GM23338 (cell line): ENCODE measurements around the gene HOXA11. TPM values are rescaled to one million over a fixed set of nuclear protein-coding genes. Genes with fewer than 3 reads are reported as not detected.

Source experiments
- ATAC-seq: fragments of 200-7000 bp; cut with Tn5 transposase; 3 replicates; pipeline ENCODE4 v1.9.1; 2020
- DNase-seq: peaks from one replicate; pipeline ENCODE4 v3.0.0-alpha.2; 2015; ENCODE audit warnings: low spot score
- H2AFZ ChIP-seq: fragments of 200-600 bp; sonication (generic); 2 replicates; pipeline ENCODE4 v1.8.0; 2016; ENCODE audit warnings: antibody characterized with exemption, mild to moderate bottlenecking, moderate library complexity
- H3F3A ChIP-seq: fragments of 200-600 bp; sonication (generic); replicated peaks from 2 replicates; pipeline ENCODE4 v1.8.0; 2017; ENCODE audit warnings: antibody characterized with exemption, mixed run types, low read depth
- H3K27ac ChIP-seq: fragments of 200-600 bp; sonication (generic); 2 replicates; pipeline ENCODE4 v1.6.1; 2016; ENCODE audit warnings: low read depth
- H3K27me3 ChIP-seq: fragments of 200-600 bp; sonication (generic); 2 replicates; pipeline ENCODE4 v1.8.0; 2016; ENCODE audit warnings: mild to moderate bottlenecking, mixed run types, moderate library complexity; ENCODE audit not compliant: insufficient read depth
- H3K36me3 ChIP-seq: fragments of 200-600 bp; sonication (generic); 2 replicates; pipeline ENCODE4 v1.8.0; 2016; ENCODE audit warnings: mild to moderate bottlenecking; ENCODE audit not compliant: insufficient read depth
- H3K4me1 ChIP-seq: fragments of 200-600 bp; sonication (generic); 2 replicates; pipeline ENCODE4 v1.8.0; 2016; ENCODE audit warnings: mild to moderate bottlenecking, moderate library complexity; ENCODE audit not compliant: insufficient read depth
- H3K4me2 ChIP-seq: fragments of 200-600 bp; sonication (generic); 2 replicates; pipeline ENCODE4 v1.7.1; 2017; ENCODE audit warnings: mixed run types
- H3K4me3 ChIP-seq: fragments of 200-600 bp; sonication (generic); 2 replicates; pipeline ENCODE4 v1.6.1; 2016; ENCODE audit warnings: mixed run types
- H3K79me2 ChIP-seq: fragments of 200-600 bp; sonication (generic); replicated peaks from 2 replicates; pipeline ENCODE4 v1.8.0; 2017; ENCODE audit warnings: mild to moderate bottlenecking; ENCODE audit not compliant: insufficient read depth
- H3K9me2 ChIP-seq: fragments of 200-600 bp; sonication (generic); 2 replicates; pipeline ENCODE4 v1.8.0; 2017; ENCODE audit not compliant: insufficient read depth
- H4K20me1 ChIP-seq: fragments of 200-600 bp; sonication (generic); replicated peaks from 2 replicates; pipeline ENCODE4 v1.8.0; 2017; ENCODE audit warnings: mild to moderate bottlenecking; ENCODE audit not compliant: insufficient read depth
- H3K27ac Mint-ChIP-seq: 2 replicates; pipeline ENCODE4 v1.8.0; 2020; ENCODE audit warnings: inconsistent platforms, mild to moderate bottlenecking, moderate library complexity, mixed read lengths
- H3K27me3 Mint-ChIP-seq: 3 replicates; pipeline ENCODE4 v1.8.0; 2022; ENCODE audit warnings: low read depth, mild to moderate bottlenecking, moderate library complexity, mixed read lengths, inconsistent platforms; ENCODE audit not compliant: insufficient read depth, poor library complexity
- H3K36me3 Mint-ChIP-seq: 3 replicates; pipeline ENCODE4 v1.8.0; 2021; ENCODE audit warnings: low read depth, mild to moderate bottlenecking, inconsistent platforms, moderate library complexity, mixed read lengths
- H3K4me1 Mint-ChIP-seq: 3 replicates; pipeline ENCODE4 v1.8.0; 2020; ENCODE audit warnings: mild to moderate bottlenecking, inconsistent platforms, mixed read lengths
- H3K4me3 Mint-ChIP-seq: 3 replicates; pipeline ENCODE4 v1.8.0; 2021; ENCODE audit warnings: moderate library complexity, mild to moderate bottlenecking, inconsistent platforms, mixed read lengths
- H3K9me3 Mint-ChIP-seq: 3 replicates; pipeline ENCODE4 v1.8.0; 2020; ENCODE audit warnings: moderate library complexity, mild to moderate bottlenecking, inconsistent platforms, mixed read lengths
- CREB1 ChIP-seq: fragments of 250-450 bp; sonication (Bioruptor Pico); IDR thresholded peaks from 2 replicates; pipeline ENCODE4 v1.5.0; 2020; ENCODE audit warnings: low read depth, mild to moderate bottlenecking, moderate library complexity
- EZH2 ChIP-seq: fragments of 200-600 bp; sonication (generic); IDR thresholded peaks from one replicate; pipeline ENCODE4 v1.8.0; 2017; ENCODE audit warnings: antibody characterized with exemption, mild to moderate bottlenecking, low read depth; ENCODE audit not compliant: unreplicated experiment
- EZH2phosphoT487 ChIP-seq: fragments of 200-600 bp; sonication (generic); IDR thresholded peaks from one replicate; pipeline ENCODE4 v1.8.1; 2018; ENCODE audit warnings: antibody characterized with exemption; ENCODE audit not compliant: unreplicated experiment
- JUNB ChIP-seq: IDR thresholded peaks from one replicate; pipeline ENCODE4 v1.6.1; 2016; ENCODE audit warnings: antibody characterized with exemption; ENCODE audit not compliant: unreplicated experiment
- NANOG ChIP-seq: IDR thresholded peaks from 2 replicates; pipeline ENCODE4 v1.6.1; 2016; ENCODE audit warnings: antibody characterized with exemption, borderline replicate concordance
- POLR2AphosphoS5 ChIP-seq: IDR thresholded peaks from 2 replicates; pipeline ENCODE4 v1.6.1; 2016; ENCODE audit warnings: antibody characterized with exemption, low read depth
- STAT1 ChIP-seq: IDR thresholded peaks from one replicate; pipeline ENCODE4 v1.6.1; 2016; ENCODE audit warnings: antibody characterized with exemption; ENCODE audit not compliant: unreplicated experiment
- ZNF114 ChIP-seq: fragments of 250-450 bp; sonication (Bioruptor Pico); IDR thresholded peaks from 2 replicates; pipeline ENCODE4 v1.5.0; 2020; ENCODE audit warnings: mild to moderate bottlenecking, moderate library complexity
- ZNF331 ChIP-seq: fragments of 250-450 bp; sonication (Bioruptor Pico); IDR thresholded peaks from 2 replicates; pipeline ENCODE4 v1.5.0; 2020; ENCODE audit warnings: low read depth, mild to moderate bottlenecking, moderate library complexity
- polyA plus RNA-seq: library from polyadenylated mRNA; unstranded; fragments of >200 nt; fragmentation: Nextera tagmentation; extraction: Ambion mirVana; gene quantifications from 2 replicates; pipeline ENCODE4 v1.2.1, GENCODE V29; 2016
- total RNA-seq: library from RNA; depleted of rRNA; stranded (reverse); fragments of >200 nt; shearing (Covaris generic); gene quantifications from 2 replicates; pipeline ENCODE4 v1.2.3, GENCODE V29; 2014
- TF ChIP-seq, protein P1 (sequence below): IDR thresholded peaks from 2 replicates; pipeline ENCODE4 v1.6.1; 2016; ENCODE audit warnings: antibody characterized with exemption
- TF ChIP-seq, protein P2 (sequence below): fragments of 250-450 bp; sonication (Bioruptor Pico); IDR thresholded peaks from 2 replicates; pipeline ENCODE4 v1.5.0; 2020; ENCODE audit warnings: mild to moderate bottlenecking, moderate library complexity
- TF ChIP-seq, protein P3 (sequence below), 2 experiments: fragments of 200-600 bp in 1 of 2; sonication (generic) in 1 of 2; conservative IDR thresholded peaks; 2 replicates each; pipeline versions ENCODE4 v1.5.1 to v1.6.1; 2016 to 2017; ENCODE audit warnings: antibody characterized with exemption in 2 of 2, low read depth in 2 of 2, mild to moderate bottlenecking in 2 of 2, moderate library complexity in 1 of 2
- TF ChIP-seq, protein P4 (sequence below): IDR thresholded peaks from one replicate; pipeline ENCODE4 v1.6.1; 2018; ENCODE audit warnings: antibody characterized with exemption; ENCODE audit not compliant: unreplicated experiment

HOXA11 gene
- total and polyA plus RNA-seq, 2 experiments from 2014 or later = not detected

DNA sequence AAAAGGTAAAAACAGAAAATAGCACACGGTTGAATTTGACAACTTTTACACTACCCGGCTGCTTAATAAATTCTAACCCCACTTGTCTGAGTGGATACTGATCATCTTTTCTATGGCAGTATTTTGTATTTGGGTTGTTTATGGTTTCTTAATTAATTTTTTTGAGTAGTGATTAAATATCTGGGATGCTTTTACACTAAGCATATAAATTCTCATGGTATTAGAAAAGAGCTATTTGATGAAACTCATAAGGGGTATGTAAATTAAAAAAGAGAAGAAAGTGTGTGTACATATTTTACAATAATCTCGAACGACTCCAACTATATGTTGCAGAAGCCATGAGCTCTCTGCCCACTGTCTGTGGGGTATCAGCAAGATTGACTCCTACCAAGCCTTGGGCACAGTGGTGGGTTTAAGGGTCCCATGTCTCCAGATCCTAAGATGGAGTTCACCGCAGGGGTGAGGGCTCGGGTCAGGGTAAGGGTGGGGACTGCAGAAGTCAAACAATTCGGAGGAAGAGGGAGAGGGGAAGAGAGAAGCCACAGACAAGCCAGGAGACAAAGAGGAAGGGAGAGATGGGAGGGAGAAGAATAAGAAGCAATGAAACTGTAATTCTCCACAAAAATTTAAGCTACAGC lies 22.4 kb upstream of the HOXA11 start:
- Histone ChIP-seq H3K9me2 (no peaks in the 10 kb centered on the region), H3F3A (peaks cover 51% of the 10 kb centered on the region), H3K27me3 (peaks cover 100% of the 10 kb centered on the region), H3K27ac (no peak overlapping the region), H2AFZ (no peak overlapping the region), H3K4me3 (no peak overlapping the region), H3K4me2 (no peak overlapping the region), H4K20me1 (peaks cover 50% of the 10 kb centered on the region), H3K4me1 (peaks cover 24% of the 10 kb centered on the region; the same call in 1 of the 2 replicates), H3K36me3 (no peaks in the 10 kb centered on the region), H3K79me2 (no peaks in the 10 kb centered on the region)
- ATAC-seq = no peak
- Mint-ChIP-seq H3K4me3 (no peak overlapping the region), H3K27ac (no peak overlapping the region), H3K4me1 (peaks cover 10% of the 10 kb centered on the region), H3K27me3 (peaks cover 100% of the 10 kb centered on the region), H3K36me3 (no peaks in the 10 kb centered on the region), H3K9me3 (no peaks in the 10 kb centered on the region; the same call in 2 of the 3 replicates)
- TF ChIP-seq, protein P1, sequence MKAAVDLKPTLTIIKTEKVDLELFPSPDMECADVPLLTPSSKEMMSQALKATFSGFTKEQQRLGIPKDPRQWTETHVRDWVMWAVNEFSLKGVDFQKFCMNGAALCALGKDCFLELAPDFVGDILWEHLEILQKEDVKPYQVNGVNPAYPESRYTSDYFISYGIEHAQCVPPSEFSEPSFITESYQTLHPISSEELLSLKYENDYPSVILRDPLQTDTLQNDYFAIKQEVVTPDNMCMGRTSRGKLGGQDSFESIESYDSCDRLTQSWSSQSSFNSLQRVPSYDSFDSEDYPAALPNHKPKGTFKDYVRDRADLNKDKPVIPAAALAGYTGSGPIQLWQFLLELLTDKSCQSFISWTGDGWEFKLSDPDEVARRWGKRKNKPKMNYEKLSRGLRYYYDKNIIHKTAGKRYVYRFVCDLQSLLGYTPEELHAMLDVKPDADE = no peak
- TF ChIP-seq STAT1 (no peak), EZH2phosphoT487 (peak; percentile 12), NANOG (no peak), ZNF114 (CRISPR knock-in tag) (no peak), JUNB (no peak), EZH2 (peak; percentile 72), CREB1 (no peak), POLR2AphosphoS5 (no peak), ZNF331 (CRISPR knock-in tag) (no peak)
- TF ChIP-seq, protein P2, sequence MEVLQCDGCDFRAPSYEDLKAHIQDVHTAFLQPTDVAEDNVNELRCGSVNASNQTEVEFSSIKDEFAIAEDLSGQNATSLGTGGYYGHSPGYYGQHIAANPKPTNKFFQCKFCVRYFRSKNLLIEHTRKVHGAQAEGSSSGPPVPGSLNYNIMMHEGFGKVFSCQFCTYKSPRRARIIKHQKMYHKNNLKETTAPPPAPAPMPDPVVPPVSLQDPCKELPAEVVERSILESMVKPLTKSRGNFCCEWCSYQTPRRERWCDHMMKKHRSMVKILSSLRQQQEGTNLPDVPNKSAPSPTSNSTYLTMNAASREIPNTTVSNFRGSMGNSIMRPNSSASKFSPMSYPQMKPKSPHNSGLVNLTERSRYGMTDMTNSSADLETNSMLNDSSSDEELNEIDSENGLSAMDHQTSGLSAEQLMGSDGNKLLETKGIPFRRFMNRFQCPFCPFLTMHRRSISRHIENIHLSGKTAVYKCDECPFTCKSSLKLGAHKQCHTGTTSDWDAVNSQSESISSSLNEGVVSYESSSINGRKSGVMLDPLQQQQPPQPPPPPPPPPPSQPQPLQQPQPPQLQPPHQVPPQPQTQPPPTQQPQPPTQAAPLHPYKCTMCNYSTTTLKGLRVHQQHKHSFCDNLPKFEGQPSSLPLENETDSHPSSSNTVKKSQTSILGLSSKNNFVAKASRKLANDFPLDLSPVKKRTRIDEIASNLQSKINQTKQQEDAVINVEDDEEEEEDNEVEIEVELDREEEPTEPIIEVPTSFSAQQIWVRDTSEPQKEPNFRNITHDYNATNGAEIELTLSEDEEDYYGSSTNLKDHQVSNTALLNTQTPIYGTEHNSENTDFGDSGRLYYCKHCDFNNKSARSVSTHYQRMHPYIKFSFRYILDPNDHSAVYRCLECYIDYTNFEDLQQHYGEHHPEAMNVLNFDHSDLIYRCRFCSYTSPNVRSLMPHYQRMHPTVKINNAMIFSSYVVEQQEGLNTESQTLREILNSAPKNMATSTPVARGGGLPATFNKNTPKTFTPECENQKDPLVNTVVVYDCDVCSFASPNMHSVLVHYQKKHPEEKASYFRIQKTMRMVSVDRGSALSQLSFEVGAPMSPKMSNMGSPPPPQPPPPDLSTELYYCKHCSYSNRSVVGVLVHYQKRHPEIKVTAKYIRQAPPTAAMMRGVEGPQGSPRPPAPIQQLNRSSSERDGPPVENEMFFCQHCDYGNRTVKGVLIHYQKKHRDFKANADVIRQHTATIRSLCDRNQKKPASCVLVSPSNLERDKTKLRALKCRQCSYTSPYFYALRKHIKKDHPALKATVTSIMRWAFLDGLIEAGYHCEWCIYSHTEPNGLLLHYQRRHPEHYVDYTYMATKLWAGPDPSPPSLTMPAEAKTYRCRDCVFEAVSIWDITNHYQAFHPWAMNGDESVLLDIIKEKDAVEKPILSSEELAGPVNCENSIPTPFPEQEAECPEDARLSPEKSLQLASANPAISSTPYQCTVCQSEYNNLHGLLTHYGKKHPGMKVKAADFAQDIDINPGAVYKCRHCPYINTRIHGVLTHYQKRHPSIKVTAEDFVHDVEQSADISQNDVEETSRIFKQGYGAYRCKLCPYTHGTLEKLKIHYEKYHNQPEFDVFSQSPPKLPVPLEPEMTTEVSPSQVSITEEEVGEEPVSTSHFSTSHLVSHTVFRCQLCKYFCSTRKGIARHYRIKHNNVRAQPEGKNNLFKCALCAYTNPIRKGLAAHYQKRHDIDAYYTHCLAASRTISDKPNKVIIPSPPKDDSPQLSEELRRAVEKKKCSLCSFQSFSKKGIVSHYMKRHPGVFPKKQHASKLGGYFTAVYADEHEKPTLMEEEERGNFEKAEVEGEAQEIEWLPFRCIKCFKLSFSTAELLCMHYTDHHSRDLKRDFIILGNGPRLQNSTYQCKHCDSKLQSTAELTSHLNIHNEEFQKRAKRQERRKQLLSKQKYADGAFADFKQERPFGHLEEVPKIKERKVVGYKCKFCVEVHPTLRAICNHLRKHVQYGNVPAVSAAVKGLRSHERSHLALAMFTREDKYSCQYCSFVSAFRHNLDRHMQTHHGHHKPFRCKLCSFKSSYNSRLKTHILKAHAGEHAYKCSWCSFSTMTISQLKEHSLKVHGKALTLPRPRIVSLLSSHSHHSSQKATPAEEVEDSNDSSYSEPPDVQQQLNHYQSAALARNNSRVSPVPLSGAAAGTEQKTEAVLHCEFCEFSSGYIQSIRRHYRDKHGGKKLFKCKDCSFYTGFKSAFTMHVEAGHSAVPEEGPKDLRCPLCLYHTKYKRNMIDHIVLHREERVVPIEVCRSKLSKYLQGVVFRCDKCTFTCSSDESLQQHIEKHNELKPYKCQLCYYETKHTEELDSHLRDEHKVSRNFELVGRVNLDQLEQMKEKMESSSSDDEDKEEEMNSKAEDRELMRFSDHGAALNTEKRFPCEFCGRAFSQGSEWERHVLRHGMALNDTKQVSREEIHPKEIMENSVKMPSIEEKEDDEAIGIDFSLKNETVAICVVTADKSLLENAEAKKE (CRISPR knock-in tag) = no peak
- TF ChIP-seq, protein P3, sequence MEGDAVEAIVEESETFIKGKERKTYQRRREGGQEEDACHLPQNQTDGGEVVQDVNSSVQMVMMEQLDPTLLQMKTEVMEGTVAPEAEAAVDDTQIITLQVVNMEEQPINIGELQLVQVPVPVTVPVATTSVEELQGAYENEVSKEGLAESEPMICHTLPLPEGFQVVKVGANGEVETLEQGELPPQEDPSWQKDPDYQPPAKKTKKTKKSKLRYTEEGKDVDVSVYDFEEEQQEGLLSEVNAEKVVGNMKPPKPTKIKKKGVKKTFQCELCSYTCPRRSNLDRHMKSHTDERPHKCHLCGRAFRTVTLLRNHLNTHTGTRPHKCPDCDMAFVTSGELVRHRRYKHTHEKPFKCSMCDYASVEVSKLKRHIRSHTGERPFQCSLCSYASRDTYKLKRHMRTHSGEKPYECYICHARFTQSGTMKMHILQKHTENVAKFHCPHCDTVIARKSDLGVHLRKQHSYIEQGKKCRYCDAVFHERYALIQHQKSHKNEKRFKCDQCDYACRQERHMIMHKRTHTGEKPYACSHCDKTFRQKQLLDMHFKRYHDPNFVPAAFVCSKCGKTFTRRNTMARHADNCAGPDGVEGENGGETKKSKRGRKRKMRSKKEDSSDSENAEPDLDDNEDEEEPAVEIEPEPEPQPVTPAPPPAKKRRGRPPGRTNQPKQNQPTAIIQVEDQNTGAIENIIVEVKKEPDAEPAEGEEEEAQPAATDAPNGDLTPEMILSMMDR (conservative IDR thresholded peaks at IDR 0.05; ENCODE audit: low read depth in 2 of 2) = no peak
- TF ChIP-seq, protein P4, sequence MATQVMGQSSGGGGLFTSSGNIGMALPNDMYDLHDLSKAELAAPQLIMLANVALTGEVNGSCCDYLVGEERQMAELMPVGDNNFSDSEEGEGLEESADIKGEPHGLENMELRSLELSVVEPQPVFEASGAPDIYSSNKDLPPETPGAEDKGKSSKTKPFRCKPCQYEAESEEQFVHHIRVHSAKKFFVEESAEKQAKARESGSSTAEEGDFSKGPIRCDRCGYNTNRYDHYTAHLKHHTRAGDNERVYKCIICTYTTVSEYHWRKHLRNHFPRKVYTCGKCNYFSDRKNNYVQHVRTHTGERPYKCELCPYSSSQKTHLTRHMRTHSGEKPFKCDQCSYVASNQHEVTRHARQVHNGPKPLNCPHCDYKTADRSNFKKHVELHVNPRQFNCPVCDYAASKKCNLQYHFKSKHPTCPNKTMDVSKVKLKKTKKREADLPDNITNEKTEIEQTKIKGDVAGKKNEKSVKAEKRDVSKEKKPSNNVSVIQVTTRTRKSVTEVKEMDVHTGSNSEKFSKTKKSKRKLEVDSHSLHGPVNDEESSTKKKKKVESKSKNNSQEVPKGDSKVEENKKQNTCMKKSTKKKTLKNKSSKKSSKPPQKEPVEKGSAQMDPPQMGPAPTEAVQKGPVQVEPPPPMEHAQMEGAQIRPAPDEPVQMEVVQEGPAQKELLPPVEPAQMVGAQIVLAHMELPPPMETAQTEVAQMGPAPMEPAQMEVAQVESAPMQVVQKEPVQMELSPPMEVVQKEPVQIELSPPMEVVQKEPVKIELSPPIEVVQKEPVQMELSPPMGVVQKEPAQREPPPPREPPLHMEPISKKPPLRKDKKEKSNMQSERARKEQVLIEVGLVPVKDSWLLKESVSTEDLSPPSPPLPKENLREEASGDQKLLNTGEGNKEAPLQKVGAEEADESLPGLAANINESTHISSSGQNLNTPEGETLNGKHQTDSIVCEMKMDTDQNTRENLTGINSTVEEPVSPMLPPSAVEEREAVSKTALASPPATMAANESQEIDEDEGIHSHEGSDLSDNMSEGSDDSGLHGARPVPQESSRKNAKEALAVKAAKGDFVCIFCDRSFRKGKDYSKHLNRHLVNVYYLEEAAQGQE = no peak
- DNase-seq = no peak
